Fibroblast of skin of back (primary cell): ENCODE data around the gene MINDY3.
A peak's percentile ranks its signal among the peaks of the same experiment; 100 is the strongest.

Source experiments
- DNase-seq: peaks from one replicate; pipeline ENCODE4 v3.0.0-alpha.2; 2013

Gene MINDY3

DNA sequence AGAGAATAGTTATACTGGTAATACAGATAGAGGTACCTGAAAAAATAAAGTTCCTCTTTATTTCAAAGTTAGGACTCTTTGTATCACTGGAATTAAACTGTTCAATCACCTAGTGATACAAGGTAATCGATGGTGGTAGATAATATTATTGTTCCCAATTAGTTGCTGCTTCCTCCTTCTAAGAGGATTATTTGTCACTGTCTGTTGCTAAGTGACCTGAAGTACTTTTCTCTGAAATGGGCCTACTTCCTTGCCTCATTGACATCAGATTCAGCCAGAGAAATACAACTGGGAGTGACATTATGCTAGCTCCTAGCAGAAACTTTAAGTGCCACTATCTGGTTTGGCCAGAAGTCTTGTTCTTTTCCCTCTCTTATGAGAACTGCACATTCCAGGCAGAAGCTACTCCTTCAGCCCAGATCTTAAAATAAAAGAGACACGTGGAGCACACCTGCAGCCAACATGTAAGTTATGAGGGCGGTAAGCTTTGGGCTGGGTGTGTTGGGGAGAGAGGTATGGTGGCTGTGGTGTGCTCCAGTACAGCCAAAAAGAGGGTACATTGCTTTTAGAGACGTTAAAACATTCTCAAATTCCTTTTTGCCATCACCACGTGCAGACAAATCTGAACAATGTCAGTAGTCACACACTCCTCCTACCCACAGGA is 54.8 kb downstream of the MINDY3 start:
- DNase-seq: no peak

DNA sequence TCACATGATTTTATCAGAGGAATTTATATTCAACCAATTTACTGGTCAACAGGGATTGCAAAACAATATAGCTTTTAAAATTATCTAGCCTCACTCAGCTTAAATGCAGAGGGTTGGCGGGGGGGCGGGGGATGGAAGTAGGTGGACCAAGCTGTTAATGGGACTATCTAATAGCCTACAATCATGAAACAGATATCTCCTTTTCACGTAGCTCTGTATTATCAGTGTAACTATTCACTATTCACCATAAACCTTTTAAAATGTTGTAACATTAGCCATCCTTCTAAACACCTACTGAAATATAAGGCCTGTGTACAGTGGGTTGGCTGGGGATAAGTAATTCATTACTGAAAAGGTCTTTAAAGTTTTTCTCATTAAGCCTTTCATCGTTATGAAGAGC is 56.2 kb downstream of the MINDY3 start:
- no peak for DNase-seq

DNA sequence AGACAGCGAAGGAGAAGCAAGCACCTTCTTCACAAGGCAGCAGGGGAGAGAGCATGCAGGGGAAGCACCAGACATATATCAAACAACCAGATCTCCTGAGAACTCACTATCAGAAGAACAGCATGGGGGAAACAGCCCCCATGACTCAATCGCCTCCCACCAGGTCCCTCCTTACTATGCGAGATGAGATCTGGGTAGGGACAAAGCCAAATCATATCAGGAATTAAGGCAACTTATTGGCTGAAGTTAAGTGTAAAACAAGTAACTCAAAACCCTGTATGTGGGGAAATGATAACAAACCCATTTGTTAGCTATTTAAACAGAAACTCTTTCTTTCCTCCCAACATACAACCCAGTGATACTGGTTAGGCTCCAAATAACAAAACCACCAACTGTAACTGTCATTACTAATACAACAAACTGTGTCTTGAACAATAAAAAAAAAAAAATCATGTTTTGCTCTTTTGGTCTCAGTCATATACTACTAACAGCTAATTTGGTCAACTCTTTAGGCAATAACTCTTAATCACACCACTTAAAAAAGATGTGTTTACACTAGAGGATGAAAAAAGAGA is 57.8 kb downstream of the MINDY3 start:
- DNase-seq: no peak

DNA sequence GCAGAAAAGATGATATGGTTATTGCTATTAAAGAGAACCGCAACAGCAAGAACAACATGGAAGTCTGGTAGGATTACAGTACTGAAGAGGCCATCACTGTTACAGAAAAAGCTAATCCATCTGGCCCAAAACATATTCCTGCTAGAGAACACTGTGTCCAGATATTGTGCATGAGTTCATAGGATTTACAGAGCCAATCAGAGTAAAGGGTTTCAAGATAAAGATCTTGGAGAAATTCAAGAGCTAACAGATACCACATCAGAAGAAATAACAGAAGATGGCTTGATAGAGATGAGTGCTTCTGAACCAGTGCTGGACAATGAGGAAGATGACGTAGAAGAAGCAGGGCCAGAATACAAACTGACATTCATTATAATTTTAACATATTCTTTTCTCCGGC is 58.7 kb downstream of the MINDY3 start:
- DNase-seq: no peak

DNA sequence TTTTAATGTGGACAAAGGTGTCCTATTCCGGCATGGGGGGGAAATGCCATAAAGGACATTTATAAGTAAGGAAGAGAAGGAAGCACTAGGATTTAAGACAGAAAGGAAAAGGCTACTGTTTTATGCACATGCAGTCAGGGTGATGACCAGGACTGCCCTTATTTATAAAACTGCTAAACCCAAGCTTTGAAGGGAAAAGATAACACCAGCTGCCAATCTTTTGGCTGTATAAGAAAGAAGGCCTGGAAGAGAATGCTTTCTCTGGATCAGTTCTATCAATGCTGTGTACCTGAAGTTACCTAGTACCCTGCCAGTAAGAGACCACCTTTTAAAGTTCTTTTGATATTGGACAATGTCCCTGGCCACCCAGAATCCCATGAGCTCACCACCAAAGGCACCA is 59.2 kb downstream of the MINDY3 start:
- DNase-seq: no peak

DNA sequence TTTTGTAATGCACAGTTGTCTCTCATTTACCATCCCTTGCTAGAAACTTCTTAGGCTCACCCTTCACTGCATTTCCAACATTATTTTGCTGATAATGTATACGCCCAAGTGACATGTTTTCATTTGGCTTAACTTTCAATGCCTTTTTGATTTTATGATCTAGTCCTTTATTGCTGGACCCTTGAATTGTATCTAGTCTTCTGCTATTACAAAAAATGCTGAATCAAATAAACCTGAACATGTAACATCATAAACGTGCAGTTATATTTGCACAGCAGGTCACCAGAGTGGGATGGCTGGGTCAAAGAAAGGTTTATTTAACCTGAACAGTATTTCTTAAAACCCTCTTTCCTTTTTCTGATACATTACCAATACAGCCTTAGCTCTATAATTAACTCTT is 63.0 kb downstream of the MINDY3 start:
- no peak for DNase-seq

DNA sequence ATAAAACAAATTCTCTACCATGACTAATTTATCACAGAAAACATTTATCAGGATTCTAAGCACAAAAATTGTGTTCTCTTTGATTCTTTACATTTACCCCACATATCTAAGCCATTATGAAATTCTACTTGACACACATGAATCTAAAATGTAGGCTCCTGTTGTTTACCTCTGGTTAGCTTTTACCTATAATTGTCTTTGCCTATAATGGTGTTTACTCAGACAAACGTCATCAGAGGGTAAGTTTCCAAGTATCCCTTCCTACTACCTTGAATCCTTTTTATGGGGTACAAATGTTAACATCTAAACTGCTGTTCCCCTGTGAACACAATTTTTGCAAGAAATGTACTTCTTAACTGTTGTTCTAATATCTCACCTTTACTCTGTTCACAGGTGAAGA is 63.5 kb downstream of the MINDY3 start:
- DNase-seq: no peak

DNA sequence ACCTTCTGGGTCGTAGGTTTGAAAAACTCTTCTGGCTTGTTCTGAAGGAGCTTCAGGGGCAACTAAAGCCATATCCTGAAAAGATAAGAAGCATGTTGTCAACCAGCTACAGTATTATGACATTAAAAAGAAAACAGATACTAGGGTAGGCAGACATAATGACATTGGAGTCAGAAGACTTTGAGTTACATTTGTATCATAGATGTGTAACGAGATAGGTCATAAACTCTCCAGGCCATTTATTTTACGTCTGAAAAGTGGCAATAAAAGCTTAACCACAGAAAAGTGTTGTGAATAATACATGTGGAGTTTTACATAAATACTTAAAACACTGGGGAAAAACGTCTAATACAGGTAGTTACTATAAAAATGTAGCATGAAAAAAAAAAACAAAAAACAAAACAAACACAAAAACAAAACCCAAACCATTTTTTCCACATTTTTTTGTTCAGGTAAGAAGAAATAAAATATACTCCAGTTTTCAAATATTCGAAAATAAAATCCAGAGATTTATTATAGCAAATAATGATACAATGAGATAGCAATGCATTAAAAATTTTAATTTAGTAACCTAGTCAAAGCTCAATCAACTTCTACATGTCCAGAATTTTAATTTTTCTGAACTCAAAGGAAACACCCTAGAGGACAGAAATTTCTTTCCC is 64.1 kb downstream of the MINDY3 start:
- DNase-seq: no peak

DNA sequence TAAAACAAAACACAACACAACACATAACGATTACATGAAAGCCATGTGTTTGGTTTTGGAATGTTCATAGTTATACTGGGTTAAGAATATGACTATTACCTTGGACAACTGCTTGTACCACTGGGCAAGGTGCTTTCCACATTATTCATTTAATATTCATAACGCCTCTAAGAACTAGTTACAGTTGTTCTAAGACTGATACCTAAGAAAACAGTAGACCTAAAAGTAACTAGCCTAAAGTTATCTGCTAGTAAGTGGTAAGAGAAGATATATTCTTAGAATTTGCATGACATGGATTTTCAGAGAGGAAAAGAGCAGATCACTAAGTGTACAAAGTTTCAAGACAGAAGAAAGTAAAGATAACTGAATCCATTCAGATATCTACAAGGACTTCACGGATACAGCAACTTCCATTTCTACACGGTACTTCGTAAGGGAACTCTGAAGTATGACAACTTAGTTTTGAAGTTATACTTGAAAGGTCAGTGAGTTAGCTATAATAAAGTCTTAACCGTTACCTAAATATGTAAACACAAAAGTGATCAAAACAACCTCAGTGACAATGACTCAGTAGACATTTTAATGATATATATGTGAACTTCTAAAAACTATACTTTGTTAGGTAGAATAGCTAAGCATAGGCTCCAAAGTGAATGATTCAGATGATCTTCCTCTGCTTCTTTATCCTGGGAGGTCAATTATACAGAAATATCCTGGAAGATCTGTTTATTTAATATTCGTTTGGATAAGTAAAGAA is 65.1 kb downstream of the MINDY3 start:
- no peak for DNase-seq

DNA sequence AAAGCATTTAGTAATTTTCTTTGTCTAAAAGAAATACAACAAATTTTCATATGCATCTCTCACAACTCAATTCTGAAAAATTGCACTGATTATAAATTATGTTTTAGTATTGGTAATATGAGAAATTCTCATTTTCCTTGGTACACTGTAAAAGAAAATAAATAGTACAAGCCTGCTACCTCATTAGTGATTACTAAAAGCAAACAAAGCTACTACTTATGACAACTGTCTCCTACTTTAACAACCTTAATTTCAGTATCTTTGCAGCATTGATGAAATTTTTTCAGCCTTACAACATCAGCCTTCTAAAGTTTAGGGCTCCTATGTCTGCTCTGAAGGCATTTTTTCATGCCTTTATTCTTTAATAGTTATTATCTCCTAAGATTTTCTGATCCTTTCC is 65.7 kb downstream of the MINDY3 start:
- DNase-seq: no peak

DNA sequence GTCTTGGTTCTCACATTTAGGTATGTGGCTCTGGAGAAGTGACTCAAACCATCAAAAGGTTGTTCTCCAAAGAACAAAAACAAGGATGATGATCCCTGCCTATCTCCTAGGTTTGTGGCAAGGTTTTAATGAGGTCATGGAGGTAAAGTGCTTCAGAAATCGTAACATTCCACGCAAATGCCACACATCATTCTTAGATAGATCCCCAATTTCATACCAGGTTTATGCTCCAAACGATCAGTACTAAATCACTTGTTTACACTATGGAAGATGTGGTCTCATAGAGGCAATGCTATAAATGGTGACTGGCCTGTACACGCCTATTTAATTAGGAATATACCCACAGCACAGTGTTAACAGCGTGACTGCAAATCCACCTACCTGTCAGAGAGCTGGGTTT is 66.6 kb downstream of the MINDY3 start:
- no peak for DNase-seq

DNA sequence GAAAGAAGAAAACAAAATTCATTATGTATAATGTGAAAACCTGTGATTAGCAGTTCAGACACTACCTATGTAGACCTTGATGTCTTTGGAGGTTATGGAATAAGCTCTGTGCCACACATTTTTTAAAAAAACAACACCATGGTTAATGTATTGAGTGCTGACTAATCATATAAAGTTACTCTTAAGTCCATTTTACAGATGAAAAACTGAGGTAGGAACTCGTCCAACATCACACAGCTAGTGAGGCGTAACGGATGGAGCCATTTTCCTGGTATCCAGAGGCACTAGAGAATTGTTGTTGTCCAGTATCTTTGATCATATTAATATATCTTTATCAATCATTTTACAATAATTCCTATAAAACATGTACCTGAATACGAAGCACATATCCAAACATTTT is 67.5 kb downstream of the MINDY3 start:
- no peak for DNase-seq

DNA sequence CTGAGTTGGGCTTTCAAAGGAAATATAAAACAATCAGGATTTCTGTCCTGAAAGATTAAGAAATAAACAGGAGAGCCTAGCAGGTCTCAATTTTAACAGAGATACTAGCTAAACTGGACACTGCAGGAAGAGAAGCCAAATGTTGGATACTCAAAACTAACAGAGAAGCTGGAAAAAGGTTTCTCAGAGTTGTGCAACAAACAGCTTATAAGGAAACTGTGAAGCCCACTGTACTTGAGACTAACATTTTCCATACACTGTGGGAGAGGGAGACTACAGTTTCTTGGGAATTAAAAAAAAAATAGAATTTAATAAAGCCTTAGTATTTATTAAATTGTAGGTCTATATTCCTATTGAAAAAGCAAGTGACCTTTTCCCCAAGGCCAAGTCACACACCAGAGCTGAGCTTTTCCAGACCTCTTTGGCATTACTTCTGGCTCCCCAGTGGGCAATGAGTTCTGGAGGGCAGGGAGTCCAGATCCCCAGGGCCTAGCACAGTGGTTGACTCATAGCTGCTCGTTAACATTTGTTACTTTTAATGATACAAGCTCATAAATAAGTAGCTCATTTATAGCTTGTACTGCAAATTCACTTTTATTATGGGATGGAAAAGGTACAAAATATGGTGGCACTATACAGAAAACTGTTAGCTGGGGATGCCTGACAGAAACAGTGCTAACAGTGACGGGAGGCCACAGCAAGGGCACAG is 68.3 kb downstream of the MINDY3 start:
- DNase-seq: no peak

DNA sequence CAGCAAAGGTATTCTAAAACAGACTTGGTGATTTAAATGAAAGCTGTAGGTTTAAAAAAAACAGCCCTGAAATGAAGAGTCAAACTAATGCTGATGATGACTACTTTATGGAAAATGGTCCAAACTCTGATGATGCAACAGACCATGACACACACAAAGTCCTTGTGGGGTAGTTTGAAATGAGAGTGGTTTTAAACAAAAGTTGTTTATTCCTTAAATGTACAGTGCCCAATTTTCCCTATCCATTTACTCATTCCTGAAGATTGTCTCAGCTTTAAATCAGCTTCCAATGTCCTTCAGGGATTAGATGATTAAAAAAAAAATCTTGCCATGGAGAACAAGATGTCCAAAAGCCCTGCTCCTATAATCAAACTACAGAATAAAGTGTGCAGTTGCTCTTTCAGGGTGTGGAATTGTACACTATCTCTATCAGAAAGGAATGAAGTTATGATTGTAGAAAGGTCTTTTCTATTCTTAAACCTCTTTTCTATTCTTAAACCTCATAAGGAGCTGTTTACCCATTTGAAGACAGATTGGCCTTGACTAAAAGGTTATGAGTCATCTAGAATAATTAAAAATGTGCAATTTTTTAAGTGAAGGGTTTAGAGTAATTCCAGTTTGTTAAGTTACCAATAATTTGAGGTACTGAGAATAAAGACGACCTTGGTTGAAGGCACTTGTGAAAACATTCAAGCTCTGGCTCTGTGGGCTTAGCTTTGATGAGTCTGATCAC is 70.3 kb downstream of the MINDY3 start:
- peak; percentile 80 for DNase-seq

DNA sequence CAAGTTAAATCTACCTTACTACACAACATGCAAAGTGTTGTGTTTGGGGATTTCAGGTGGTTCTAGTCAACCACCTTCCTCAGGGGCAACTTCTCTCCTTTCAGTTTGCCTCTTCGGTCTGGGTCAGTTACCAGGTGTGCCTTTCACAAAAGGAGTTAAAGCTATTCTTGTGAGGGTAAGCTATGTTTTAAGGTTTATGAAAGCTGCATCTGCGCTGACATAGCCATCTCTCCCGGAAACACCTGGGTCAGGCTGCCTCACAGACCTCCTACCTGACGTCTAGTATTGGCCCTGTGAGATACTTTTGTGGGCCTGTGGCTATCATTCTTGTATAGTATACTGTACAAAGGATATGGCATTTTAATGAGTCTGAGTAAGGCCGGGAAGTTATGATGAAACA is 72.9 kb downstream of the MINDY3 start:
- no peak for DNase-seq

DNA sequence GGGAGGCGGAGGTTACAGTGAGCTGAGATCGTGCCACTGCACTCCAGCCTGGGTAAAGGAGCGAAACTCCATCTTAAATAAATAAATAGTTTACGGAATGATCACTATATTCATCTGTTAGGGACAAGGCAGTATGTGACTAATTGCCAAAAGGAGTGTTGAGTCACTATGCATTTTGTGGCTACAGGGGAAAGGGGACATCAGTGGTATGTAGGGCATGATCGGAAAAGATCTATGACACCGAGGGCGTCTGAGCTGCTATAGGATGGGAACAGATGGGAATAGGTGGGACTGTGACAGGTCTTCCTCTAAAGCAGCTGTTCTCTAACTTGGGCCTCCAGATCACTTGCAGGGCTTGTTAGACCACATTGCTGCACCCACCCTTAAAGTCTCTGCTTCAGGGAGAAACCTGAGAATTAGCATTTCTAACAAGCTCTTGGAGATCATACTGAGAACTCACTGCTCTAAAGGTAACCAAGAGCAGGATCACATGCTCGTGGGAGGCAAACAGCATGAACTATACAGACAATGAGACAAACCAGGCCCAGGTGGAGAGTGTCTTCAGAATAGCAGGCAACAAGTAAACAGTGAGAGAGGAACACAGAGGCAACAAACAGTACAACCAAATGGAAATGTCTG is 75.5 kb downstream of the MINDY3 start:
- peak; percentile 53 for DNase-seq

DNA sequence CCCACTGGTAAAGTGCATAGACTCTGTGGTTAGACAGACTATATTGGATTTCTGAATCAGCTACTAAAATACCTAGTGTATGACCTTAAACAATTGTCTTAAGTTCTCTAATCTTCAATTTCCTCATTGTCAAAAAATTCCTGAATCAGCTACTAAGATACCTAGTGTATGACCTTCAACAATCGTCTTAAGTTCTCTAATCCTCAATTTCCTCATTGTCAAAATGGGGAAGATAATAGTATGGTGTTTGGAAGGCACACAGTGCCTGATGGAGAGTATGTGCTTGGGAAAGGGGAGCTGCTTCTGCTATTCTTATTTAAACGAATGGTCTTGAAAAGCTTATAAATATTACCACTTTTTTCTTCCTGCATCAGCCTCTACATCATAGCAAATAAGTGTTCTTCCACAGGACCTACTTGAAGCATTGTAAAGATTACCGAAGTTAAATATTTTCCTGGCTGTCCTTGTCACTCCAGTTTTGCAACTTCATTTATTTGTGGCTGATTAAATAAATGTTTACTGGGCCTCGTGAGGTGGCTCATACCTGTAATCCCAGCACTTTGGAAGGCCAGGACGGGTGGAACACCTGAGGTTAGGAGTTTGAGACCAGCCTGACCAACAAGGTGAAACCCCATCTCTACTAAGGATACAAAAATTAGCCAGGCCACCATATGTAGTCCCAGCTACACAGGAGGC is 76.2 kb downstream of the MINDY3 start:
- no peak for DNase-seq

DNA sequence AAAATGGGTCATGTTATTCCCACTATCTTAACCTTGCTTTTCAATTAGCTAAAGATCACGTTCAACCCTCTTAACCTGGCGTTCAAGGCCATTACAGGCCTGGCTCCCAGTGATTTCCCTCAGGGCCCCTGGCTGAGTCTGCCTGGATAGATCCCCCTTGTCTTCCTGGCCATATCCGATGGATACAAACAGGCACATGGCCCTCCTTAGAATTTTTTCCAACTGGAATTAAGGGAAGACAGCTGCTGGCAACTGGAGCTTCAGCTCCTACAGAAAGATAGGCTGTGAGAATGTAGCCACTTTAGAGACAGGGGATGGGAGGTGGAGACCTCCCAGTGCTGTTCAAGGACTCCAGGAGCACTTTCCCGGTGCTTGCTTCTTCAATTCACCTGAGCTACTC is 77.5 kb downstream of the MINDY3 start:
- no peak for DNase-seq

DNA sequence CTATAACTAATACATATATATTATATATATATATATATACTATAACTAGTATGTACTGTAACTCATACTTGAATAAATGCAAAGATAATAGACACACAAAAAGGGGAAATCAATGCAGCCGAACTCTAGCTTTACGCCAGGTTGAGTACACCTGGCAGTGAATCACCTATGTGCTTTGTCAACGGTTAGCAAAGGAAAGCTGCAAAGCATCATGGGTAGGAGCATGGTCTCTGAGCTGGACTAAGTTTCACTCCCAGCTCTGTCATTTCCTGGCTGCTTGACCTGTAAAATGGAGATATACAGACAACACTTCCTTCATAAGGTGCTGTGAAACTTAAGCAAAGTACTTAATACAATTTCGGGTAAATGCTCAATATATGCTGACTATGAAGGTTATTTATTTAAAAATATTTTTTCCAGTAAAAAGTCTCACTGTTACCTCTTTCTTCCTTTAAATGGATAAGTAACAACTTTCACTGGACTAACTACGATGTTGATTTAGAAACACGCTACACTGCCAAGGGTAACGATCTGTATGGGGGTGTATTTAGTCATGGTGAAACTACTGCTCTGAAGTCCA is 78.8 kb downstream of the MINDY3 start:
- no peak for DNase-seq

DNA sequence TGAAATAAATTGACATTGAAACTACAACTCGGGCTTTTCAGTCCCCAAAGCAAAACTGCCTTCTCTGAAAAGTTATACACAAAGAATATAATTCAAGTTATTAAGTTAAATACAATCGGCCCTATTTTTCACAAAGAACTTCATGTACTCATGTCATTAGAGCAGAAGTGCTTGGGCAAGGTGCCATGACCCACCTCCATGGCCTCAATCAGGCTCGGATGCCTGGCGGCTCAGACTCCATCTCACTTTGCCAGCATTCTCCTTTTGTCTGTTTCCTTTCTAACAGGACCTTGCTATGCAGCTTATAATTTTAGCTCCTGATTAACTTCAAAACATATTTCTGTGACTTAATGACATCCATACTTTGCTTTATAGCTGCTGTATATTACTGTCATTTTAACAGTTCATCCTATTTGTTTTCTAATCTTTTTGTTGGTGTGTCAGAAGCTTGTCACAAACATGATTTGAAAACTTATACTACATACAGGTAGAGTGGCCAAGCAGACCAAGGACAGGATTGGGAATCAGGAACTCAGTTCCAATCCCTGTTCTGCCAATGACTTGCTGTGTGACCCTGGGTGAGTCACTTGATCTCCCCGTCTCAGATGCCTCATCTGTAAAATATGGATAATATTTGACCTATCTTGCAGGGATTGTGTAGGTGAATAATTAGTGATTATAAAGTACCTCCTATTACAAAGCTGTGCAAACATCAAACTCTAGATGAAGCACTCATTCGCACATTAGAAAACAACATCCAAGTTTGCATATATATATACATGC is 79.8 kb downstream of the MINDY3 start:
- peak; percentile 23 for DNase-seq
